HepG2 (cell line): ENCODE results near the gene H2AZ2. TPM values are rescaled to one million over a fixed set of nuclear protein-coding genes. Genes with fewer than 3 reads are reported as not detected.
"Not testable (repeated sequence)": the region's sequence is repeated elsewhere in the genome, so short reads cannot be mapped to it uniquely, and the experiment has no call there.

Experiments used
- ATAC-seq: fragments of 200-7000 bp; cut with Tn5 transposase; 3 replicates; pipeline ENCODE4 v1.9.1; 2020; ENCODE audit warnings: mild to moderate bottlenecking, moderate library complexity
- BruUV-seq: library from RNA; stranded (reverse); fragments of 400-500 nt; replicated peaks from 2 replicates; lab custom pipeline; 2021; lab: Mats Ljungman, UMichigan
- CTCF ChIA-PET: fragments of 300-600 bp; formaldehyde crosslinking; extraction: SDS; loops from one replicate; lab custom pipeline; 2021; ENCODE audit warnings: low total read pairs, inconsistent platforms, low intra/inter-chr PET ratio; lab: Yijun Ruan, JAX
- POLR2A ChIA-PET: fragments of 350-600 bp; sonication (Branson Sonifier 250); formaldehyde crosslinking; loops from one replicate; lab custom pipeline; 2020; ENCODE audit warnings: antibody characterized with exemption, inconsistent platforms; lab: Yijun Ruan, JAX
- DNase-seq: peaks from one replicate; pipeline ENCODE4 v3.0.0-alpha.2; 2015; ENCODE audit warnings: low spot score
- FAIRE-seq: peaks from 3 replicates; lab custom pipeline; 2011; peaks lifted over from hg19 to GRCh38; lab: Jason Lieb, UNC
- H2AFZ ChIP-seq: one replicate; pipeline ENCODE4 v1.6.1; 2011; ENCODE audit warnings: low read length, inconsistent platforms
- H3K27ac ChIP-seq: fragments of 300-600 bp; 3 replicates; pipeline ENCODE4 v1.8.0; 2011; ENCODE audit warnings: mixed run types, mild to moderate bottlenecking, mixed read lengths, low read length, inconsistent platforms; ENCODE audit not compliant: insufficient read depth; ENCODE audit errors: extremely low read length
- H3K27me3 ChIP-seq, 2 experiments: fragments of 200-600 bp in 1 of 2; 2 replicates in 1 of 2; 3 replicates in 1 of 2; pipeline versions ENCODE4 v1.6.0 to v1.8.0; 2011; ENCODE audit warnings: low read length in 2 of 2, mild to moderate bottlenecking in 2 of 2, moderate library complexity in 2 of 2, inconsistent platforms in 1 of 2; ENCODE audit not compliant: insufficient read depth in 2 of 2, control insufficient read depth in 1 of 2
- H3K36me3 ChIP-seq, 2 experiments: fragments of 200-600 bp in 1 of 2; replicated peaks in 1 of 2; 2 replicates in 1 of 2; 3 replicates in 1 of 2; pipeline versions ENCODE4 v1.5.1 to v1.8.0; 2011; ENCODE audit warnings: low read length in 2 of 2, inconsistent platforms in 1 of 2; ENCODE audit not compliant: insufficient read depth in 2 of 2, control insufficient read depth in 1 of 2
- H3K4me1 ChIP-seq: 2 replicates; pipeline ENCODE4 v1.5.1; 2012; ENCODE audit warnings: low read length, inconsistent platforms; ENCODE audit not compliant: insufficient read depth
- H3K4me2 ChIP-seq: 2 replicates; pipeline ENCODE4 v1.6.0; 2011; ENCODE audit warnings: low read depth, low read length, inconsistent platforms
- H3K4me3 ChIP-seq, 3 experiments: fragments of 200-600 bp in 1 of 3; sonication (generic), shearing (Covaris generic) in 1 of 3; replicated peaks in 1 of 3; 2 replicates each; pipeline ENCODE4 v1.5.1; 2011 to 2016; ENCODE audit warnings: low read length in 3 of 3, inconsistent platforms in 2 of 3, low read depth in 2 of 3, mild to moderate bottlenecking in 2 of 3, control low read depth in 1 of 3, mixed read lengths in 1 of 3; ENCODE audit not compliant: insufficient read depth in 1 of 3
- H3K79me2 ChIP-seq: one replicate; pipeline ENCODE4 v1.6.1; 2011; ENCODE audit warnings: low read length, inconsistent platforms; ENCODE audit not compliant: insufficient read depth
- H3K9ac ChIP-seq: 2 replicates; pipeline ENCODE4 v1.6.0; 2011; ENCODE audit warnings: mild to moderate bottlenecking, low read depth, low read length, inconsistent platforms; ENCODE audit not compliant: insufficient read depth
- H3K9me3 ChIP-seq: 2 replicates; pipeline ENCODE4 v1.5.1; 2012; ENCODE audit warnings: mild to moderate bottlenecking, low read length
- H4K20me1 ChIP-seq: 2 replicates; pipeline ENCODE4 v1.6.0; 2011; ENCODE audit warnings: inconsistent platforms, mild to moderate bottlenecking, low read length, moderate library complexity; ENCODE audit not compliant: insufficient read depth
- CERS6 ChIP-seq: sonication (generic); formaldehyde crosslinking; IDR thresholded peaks from 2 replicates; pipeline ENCODE4 v1.5.0; 2020; ENCODE audit warnings: missing genetic modification reagents
- CREB1 ChIP-seq, 2 experiments: fragments of 450-650 bp in 1 of 2; IDR thresholded peaks; 2 replicates each; pipeline ENCODE4 v1.6.1; 2016 to 2017; ENCODE audit warnings: control low read depth in 1 of 2, mild to moderate bottlenecking in 1 of 2, missing compliant biosample characterization in 1 of 2, missing genetic modification characterization in 1 of 2
- FOXK1 ChIP-seq: sonication (generic); formaldehyde crosslinking; IDR thresholded peaks from 2 replicates; pipeline ENCODE4 v1.4.0; 2020; ENCODE audit warnings: low read depth, missing genetic modification reagents, borderline replicate concordance
- GLMP ChIP-seq: sonication (generic); formaldehyde crosslinking; IDR thresholded peaks from 2 replicates; pipeline ENCODE4 v1.9.0; 2021; ENCODE audit warnings: missing genetic modification reagents, mild to moderate bottlenecking, borderline replicate concordance
- IKZF4 ChIP-seq: sonication (generic); formaldehyde crosslinking; IDR thresholded peaks from 2 replicates; pipeline ENCODE4 v1.5.1; 2020; ENCODE audit warnings: borderline replicate concordance, mild to moderate bottlenecking, low read depth, missing genetic modification reagents; ENCODE audit errors: not compliant biosample characterization
- SSRP1 ChIP-seq: IDR thresholded peaks from 2 replicates; pipeline ENCODE4 v1.6.1; 2016; ENCODE audit warnings: control low read depth
- WIZ ChIP-seq: sonication (generic); formaldehyde crosslinking; IDR thresholded peaks from 2 replicates; pipeline ENCODE4 v1.5.1; 2020; ENCODE audit warnings: mild to moderate bottlenecking, missing genetic modification reagents
- ZNF10 ChIP-seq: sonication (generic); formaldehyde crosslinking; IDR thresholded peaks from 2 replicates; pipeline ENCODE4 v1.4.0; 2020; ENCODE audit warnings: mild to moderate bottlenecking, low read depth, missing genetic modification reagents, borderline replicate concordance
- ZNF124 ChIP-seq: sonication (generic); formaldehyde crosslinking; IDR thresholded peaks from 2 replicates; pipeline ENCODE4 v1.4.0; 2020; ENCODE audit warnings: missing genetic modification reagents
- ZNF552 ChIP-seq: sonication (generic); formaldehyde crosslinking; IDR thresholded peaks from 2 replicates; pipeline ENCODE4 v1.9.0; 2022; ENCODE audit warnings: missing genetic modification reagents, mild to moderate bottlenecking, borderline replicate concordance
- ZNF691 ChIP-seq: sonication (generic); formaldehyde crosslinking; IDR thresholded peaks from 2 replicates; pipeline ENCODE4 v1.4.0; 2020; ENCODE audit warnings: missing genetic modification reagents, low read depth, mild to moderate bottlenecking, borderline replicate concordance
- WGBS: methylation state at CpG from one replicate; pipeline ENCODE4 v1.1.6; 2017; ENCODE audit warnings: low lambda C conversion rate; 5-methylcytosine and 5-hydroxymethylcytosine counted together
- in situ Hi-C: cut with HindIII; loops from 2 replicates; pipeline ENCODE4 v1.10.0; 2017; ENCODE audit warnings: low pct_unique_long_range_greater_than_20kb; ENCODE audit not compliant: extremely low pct_ligation_motif_present
- intact Hi-C: fragments of 100-400 bp; cut with micrococcal nuclease; formaldehyde crosslinking; loops from one replicate; pipeline ENCODE4 v1.10.0; 2022; ENCODE audit not compliant: unreplicated experiment
- polyA plus RNA-seq, 8 experiments: library from polyadenylated mRNA; depleted of rRNA in 3 of 8; stranded (reverse) in 7 of 8; unstranded in 1 of 8; fragments of >200 nt; fragmentation: Illumina TruSeq in 4 of 8; extraction: Trizol in 4 of 8; gene quantifications; 2 replicates each; pipeline versions ENCODE4 v1.2.1 to v1.2.3, GENCODE V29; 2011 to 2016; ENCODE audit warnings: low read depth in 4 of 8, missing spikeins in 1 of 8, mixed read lengths in 1 of 8; ENCODE audit not compliant: insufficient read depth in 1 of 8
- total RNA-seq, 5 experiments: library from RNA; depleted of rRNA; stranded (reverse); fragments of >200 nt; fragmentation: Illumina TruSeq; extraction: Trizol; gene quantifications; 2 replicates each; pipeline ENCODE4 v1.2.3, GENCODE V29; 2016; ENCODE audit warnings: low read depth in 1 of 5

Gene H2AZ2
- total and polyA plus RNA-seq, 2 of the 13 experiments (the other 11 are each of a cell fraction or from before 2014, with no cell fraction given), result 121 to 223 TPM

GRCh38 chr7:44785218-44785617 is 62.7 kb downstream of the H2AZ2 start:
- H3K79me2 ChIP-seq, H4K20me1 ChIP-seq, H3K36me3 ChIP-seq, FAIRE-seq, in situ Hi-C loops, intact Hi-C loops, H3K9ac ChIP-seq, DNase-seq, POLR2A ChIA-PET, CTCF ChIA-PET, H3K27ac ChIP-seq, H3K27me3 ChIP-seq, ATAC-seq, H3K4me2 ChIP-seq, H2AFZ ChIP-seq, H3K4me3 ChIP-seq, BruUV-seq, H3K9me3 ChIP-seq: not testable (repeated sequence)
- peaks cover 20% of the 10 kb centered on the region for H3K4me1 ChIP-seq
- WGBS, result 44% methylated on average over 3 of the region's 3 CpGs

DNA sequence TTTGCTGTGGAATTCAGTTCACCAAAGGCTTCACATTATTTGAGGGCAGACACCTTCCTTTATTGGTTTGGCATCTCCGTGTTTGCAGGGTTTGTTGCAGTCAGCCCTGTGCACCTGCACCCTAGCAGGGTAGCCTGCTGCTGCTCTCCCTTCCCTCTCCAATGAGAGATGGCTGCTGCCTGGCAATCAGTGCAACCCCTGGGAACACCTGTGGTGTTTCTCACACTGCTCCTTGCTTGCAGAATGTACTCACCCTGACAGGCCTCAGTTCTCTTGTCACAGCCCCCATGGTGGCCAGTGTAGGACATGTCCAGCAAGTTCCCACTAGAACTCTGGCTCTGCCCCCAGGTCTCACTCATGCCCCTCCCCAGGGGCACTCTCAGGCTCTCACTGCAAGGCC is 63.5 kb downstream of the H2AZ2 start:
- no peaks in the 10 kb centered on the region for H3K79me2 ChIP-seq
- 50% methylated on average over 1 of the region's 1 CpG for whole genome bisulfite sequencing
- H3K4me1 ChIP-seq, result peaks cover 20% of the 10 kb centered on the region
- H3K9me3 ChIP-seq, result no peaks in the 10 kb centered on the region
- ChIA-PET POLR2A (no interaction called here), CTCF (no interaction called here)
- FAIRE-seq (no peak), ATAC-seq (no peak), DNase-seq (no peak)
- intact Hi-C loops, result no loop called here
- H3K27ac ChIP-seq, result no peak overlapping the region
- no peak overlapping the region for H3K4me3 ChIP-seq
- in situ Hi-C loops, result no loop called here
- no peaks in the 10 kb centered on the region for H4K20me1 ChIP-seq
- no peak overlapping the region for H3K4me2 ChIP-seq
- H3K36me3 ChIP-seq, result no peaks in the 10 kb centered on the region
- no peak overlapping the region for H3K9ac ChIP-seq
- no peak overlapping the region for H2AFZ ChIP-seq
- H3K27me3 ChIP-seq, result peaks cover 1 to 5% of the 10 kb centered on the region in 2 experiments; a peak in 2 of 5 replicates
- no TSS peak for BruUV-seq
- no peak for TF ChIP-seq ZNF124 (CRISPR knock-in tag)
- no peak for TF ChIP-seq ZNF691 (CRISPR knock-in tag)
- TF ChIP-seq CERS6 (CRISPR knock-in tag), result no peak
- no peak for TF ChIP-seq ZNF10
- no peak for TF ChIP-seq IKZF4 (CRISPR knock-in tag)
- TF ChIP-seq ZNF552 (CRISPR knock-in tag), result no peak
- no peak for TF ChIP-seq SSRP1 (CRISPR knock-in tag)
- TF ChIP-seq CREB1 (IDR thresholded peaks at IDR 0.05), result no peak
- no peak for TF ChIP-seq CREB1 (CRISPR knock-in tag; IDR thresholded peaks at IDR 0.05)
- TF ChIP-seq WIZ (CRISPR knock-in tag), result no peak
- TF ChIP-seq GLMP (CRISPR knock-in tag), result no peak
- TF ChIP-seq FOXK1 (CRISPR knock-in tag), result no peak
